ENCODE measurements around the gene ASRGL1. TPM values are rescaled to one million over a fixed set of nuclear protein-coding genes. Genes with fewer than 3 reads are reported as not detected.
A peak's percentile ranks its signal among the peaks of the same experiment; 100 is the strongest.

Gene ASRGL1
- total RNA-seq, 6 experiments from 2014 or later: 1.8 to 28.5 (median 4.7) TPM

- peak in 1 of 4 donors; percentile 9 for ATAC-seq
- Histone ChIP-seq H3K27me3 (no peaks in the 10 kb centered on the region), H3K27ac (peak overlapping the region in 1 of 3 donors; percentile 33), H3K9me3 (no peaks in the 10 kb centered on the region), H3K36me3 (no peaks in the 10 kb centered on the region), H3K4me3 (no peak overlapping the region), H3K4me1 (peaks cover 0 to 25% (median 10%) of the 10 kb centered on the region in 4 donors)
- DNase-seq: no peak
- WGBS (ENCODE audit: insufficient coverage, low coverage, low lambda C conversion rate, missing lambda C conversion rate): 53% methylated on average over 13 of the region's 23 CpGs
- TF ChIP-seq, protein P1, sequence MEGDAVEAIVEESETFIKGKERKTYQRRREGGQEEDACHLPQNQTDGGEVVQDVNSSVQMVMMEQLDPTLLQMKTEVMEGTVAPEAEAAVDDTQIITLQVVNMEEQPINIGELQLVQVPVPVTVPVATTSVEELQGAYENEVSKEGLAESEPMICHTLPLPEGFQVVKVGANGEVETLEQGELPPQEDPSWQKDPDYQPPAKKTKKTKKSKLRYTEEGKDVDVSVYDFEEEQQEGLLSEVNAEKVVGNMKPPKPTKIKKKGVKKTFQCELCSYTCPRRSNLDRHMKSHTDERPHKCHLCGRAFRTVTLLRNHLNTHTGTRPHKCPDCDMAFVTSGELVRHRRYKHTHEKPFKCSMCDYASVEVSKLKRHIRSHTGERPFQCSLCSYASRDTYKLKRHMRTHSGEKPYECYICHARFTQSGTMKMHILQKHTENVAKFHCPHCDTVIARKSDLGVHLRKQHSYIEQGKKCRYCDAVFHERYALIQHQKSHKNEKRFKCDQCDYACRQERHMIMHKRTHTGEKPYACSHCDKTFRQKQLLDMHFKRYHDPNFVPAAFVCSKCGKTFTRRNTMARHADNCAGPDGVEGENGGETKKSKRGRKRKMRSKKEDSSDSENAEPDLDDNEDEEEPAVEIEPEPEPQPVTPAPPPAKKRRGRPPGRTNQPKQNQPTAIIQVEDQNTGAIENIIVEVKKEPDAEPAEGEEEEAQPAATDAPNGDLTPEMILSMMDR (IDR thresholded peaks at IDR 0.05): no peak
- no peak for TF ChIP-seq POLR2A (IDR thresholded peaks at IDR 0.05)
- intact Hi-C loops (cut with DNase I): no loop called here
These were observed 102.7 kb downstream of the ASRGL1 start for GRCh38 chr11:62439785-62440602.

Other genes with a start within 250 kb of the ASRGL1 start
- gene INCENP, start 213.4 kb upstream of the ASRGL1 start, total RNA-seq: 1 to 10 TPM; 6.4 to 8.9 (median 7.1) TPM
- gene SCGB1D1, start 147.2 kb upstream of the ASRGL1 start, total RNA-seq: not detected
- gene SCGB2A1, start 128.8 kb upstream of the ASRGL1 start, total RNA-seq: not detected
- not detected for gene SCGB1D2, start 95.2 kb upstream of the ASRGL1 start, total RNA-seq
- not detected for gene SCGB2A2, start 67.3 kb upstream of the ASRGL1 start, total RNA-seq
- not detected for gene SCGB1D4, start 38.4 kb upstream of the ASRGL1 start, total RNA-seq
- not detected for gene SCGB1A1, start 81.6 kb downstream of the ASRGL1 start, total RNA-seq
- gene AHNAK, start 209.4 kb downstream of the ASRGL1 start, total RNA-seq: 100 to 1,000 TPM in 4 of 6 experiments, 10 to 100 TPM in 2; 91.0 to 180 (median 113) TPM
- gene EEF1G, start 236.4 kb downstream of the ASRGL1 start, total RNA-seq: 100 to 1,000 TPM; 442 to 450 (median 449) TPM